Esophagus muscularis mucosa (tissue), 4 donors: ENCODE measurements around the gene RARRES1.

Experiments used
- CTCF ChIP-seq, 3 experiments: fragments of 200-600 bp in 2 of 3; fragments of 450-650 bp in 1 of 3; sonication (generic) in 2 of 3; IDR thresholded peaks; one replicate each; pipeline ENCODE4 v1.5.1; 2017 to 2019; ENCODE audit warnings: antibody characterized with exemption in 3 of 3, mild to moderate bottlenecking in 2 of 3, moderate library complexity in 1 of 3
- EP300 ChIP-seq: sonication (generic); formaldehyde crosslinking; IDR thresholded peaks from one replicate; pipeline ENCODE4 v1.6.1; 2017; ENCODE audit warnings: antibody characterized with exemption
- POLR2A ChIP-seq: fragments of 450-650 bp; IDR thresholded peaks from one replicate; pipeline ENCODE4 v1.6.1; 2017; ENCODE audit warnings: antibody characterized with exemption, moderate library complexity, mild to moderate bottlenecking, low read depth
- POLR2AphosphoS5 ChIP-seq, 2 donors: sonication (generic); formaldehyde crosslinking; IDR thresholded peaks; one replicate each; pipeline ENCODE4 v1.6.1; 2017; ENCODE audit warnings: antibody characterized with exemption in 2 of 2

GRCh38 chr3:158649791-158650190, 82.5 kb downstream of the RARRES1 start:
- TF ChIP-seq CTCF (IDR thresholded peaks at IDR 0.05) (no peak), POLR2A (no peak), EP300 (no peak), POLR2AphosphoS5 (IDR thresholded peaks at IDR 0.05) (no peak)
